ENCODE results near the gene SRPK1. TPM values are rescaled to one million over a fixed set of nuclear protein-coding genes. Genes with fewer than 3 reads are reported as not detected.

The SRPK1 gene
- total RNA-seq, 1 donor from 2014 or later: 31.2 TPM

DNA sequence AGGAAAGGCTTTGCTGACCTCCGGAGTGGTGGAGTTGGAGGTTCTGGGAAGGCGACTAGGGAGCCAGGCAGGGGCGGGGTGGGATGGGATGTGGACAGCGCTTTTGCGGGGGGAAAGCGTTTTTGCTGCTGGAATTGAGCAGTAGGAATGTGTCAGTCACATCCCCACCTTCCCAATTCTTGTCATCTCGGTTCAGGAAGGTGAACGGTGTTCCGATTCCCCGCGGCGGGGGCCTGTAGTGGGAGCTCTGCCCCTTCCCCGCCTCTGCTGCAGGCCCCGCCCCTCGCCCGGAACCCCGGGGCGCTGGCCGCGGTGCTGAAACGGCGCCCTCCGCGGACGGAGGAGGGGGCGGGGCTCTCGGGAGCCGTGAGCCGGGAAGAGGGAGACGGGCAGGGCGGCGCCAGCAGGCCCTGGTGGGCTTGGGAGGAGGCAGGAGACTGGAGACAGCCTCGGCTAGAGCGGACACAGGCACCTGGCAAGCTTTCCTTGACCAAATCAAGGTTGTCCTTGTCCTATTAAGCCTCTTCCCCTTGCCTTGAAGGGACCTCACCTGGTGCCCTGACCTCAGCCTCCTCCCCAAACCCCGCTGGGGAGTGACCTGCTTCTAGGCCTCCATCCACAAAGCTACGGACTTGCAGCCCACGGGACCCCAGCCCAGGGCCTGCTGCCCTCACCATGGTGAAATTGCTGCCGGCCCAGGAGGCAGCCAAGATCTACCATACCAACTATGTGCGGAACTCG lies 115.7 kb downstream of the SRPK1 start, which contains the start of gene LHFPL5:
TSS of gene LHFPL5 (plus strand) at position 357 of the 741 bp plus-strand sequence. CDS start at position 676, 319 bp downstream.
- no peak within 1 kb of the TSS for H3K27ac Mint-ChIP-seq (ENCODE audit: unreplicated experiment)
- peaks cover 5% of the 10 kb centered on the region for H3K4me1 Mint-ChIP-seq (ENCODE audit: low read depth)
- H3K9me3 Mint-ChIP-seq (ENCODE audit: low read depth): no peaks in the 10 kb centered on the region
- no peak for DNase-seq (ENCODE audit: low spot score)
- no peaks in the 10 kb centered on the region for H3K36me3 Mint-ChIP-seq (ENCODE audit: low read depth)
- H3K27me3 Mint-ChIP-seq (ENCODE audit: low read depth): peaks cover 11% of the 10 kb centered on the region
- TF ChIP-seq CTCF (IDR thresholded peaks at IDR 0.05): peak; percentile 15
- H3K4me3 Mint-ChIP-seq (ENCODE audit: unreplicated experiment): peak within 1 kb of the TSS; percentile 61

- Mint-ChIP-seq H3K27ac (ENCODE audit: unreplicated experiment) (no peak overlapping the region), H3K4me3 (ENCODE audit: unreplicated experiment) (no peak overlapping the region), H3K9me3 (ENCODE audit: low read depth) (no peaks in the 10 kb centered on the region), H3K36me3 (ENCODE audit: low read depth) (peaks cover 1% of the 10 kb centered on the region), H3K27me3 (ENCODE audit: low read depth) (peaks cover 16% of the 10 kb centered on the region), H3K4me1 (ENCODE audit: low read depth) (peaks cover 5% of the 10 kb centered on the region)
- DNase-seq (ENCODE audit: low spot score): no peak
- no peak for TF ChIP-seq CTCF (IDR thresholded peaks at IDR 0.05)
Measured at GRCh38 chr6:35801148-35801547, 119.8 kb downstream of the SRPK1 start.

DNA sequence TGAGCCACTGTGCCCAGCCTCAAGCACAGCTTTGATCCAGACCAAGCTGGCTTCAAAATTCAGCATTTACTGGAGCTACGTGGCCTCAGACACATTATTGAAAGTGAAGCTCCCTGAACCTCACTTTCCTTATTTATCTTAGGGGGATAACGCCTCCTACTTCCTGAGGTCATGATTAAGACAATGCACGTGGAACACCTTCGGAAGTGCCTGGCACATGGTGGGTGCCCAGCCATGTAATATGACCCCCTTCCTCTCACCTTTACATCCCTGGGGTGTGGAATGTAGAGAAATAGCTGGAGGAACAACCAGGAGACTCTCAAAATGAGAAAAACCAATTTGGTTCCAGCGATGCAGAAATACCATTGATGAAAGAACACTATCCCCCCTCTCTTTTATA lies 122.2 kb downstream of the SRPK1 start:
- DNase-seq (ENCODE audit: low spot score): no peak
- TF ChIP-seq CTCF (IDR thresholded peaks at IDR 0.05): no peak
- Mint-ChIP-seq H3K9me3 (ENCODE audit: low read depth) (no peaks in the 10 kb centered on the region), H3K27ac (ENCODE audit: unreplicated experiment) (no peak overlapping the region), H3K27me3 (ENCODE audit: low read depth) (peaks cover 22% of the 10 kb centered on the region), H3K4me1 (ENCODE audit: low read depth) (no peaks in the 10 kb centered on the region), H3K4me3 (ENCODE audit: unreplicated experiment) (no peak overlapping the region), H3K36me3 (ENCODE audit: low read depth) (peaks cover 2% of the 10 kb centered on the region)

DNA sequence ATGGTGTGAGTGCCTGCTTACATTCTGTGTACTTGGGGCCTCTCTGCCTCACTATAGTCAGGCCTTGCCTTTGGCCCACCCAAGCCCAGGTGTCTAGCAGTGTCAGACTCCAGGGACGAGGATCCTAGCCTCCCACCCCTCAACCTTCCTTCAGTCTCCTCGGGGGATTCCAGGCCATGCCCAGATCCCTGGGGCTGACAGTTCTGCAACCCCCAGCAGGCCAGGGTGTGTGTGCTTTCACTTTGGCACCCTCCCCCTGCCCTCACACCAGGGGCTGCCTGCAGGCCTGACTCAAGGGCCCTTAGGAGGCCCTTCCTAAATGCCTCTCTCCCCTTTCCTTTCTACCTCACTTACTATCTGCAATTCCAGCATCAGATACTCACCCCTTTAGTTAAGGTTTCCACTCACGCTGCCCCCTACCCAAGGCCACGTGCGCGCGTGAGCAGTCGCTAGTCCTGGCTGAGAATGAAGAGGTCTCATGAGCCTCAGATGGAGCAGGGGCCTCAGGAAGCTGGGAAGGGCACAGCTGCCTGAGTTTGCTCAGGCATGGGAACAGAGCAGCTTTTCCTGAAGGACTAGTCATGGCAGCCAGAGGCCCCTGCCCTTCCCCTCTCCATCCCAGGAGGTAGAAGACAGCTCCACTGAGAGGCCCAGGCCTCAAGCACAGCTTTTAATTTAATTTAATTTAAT lies 122.9 kb downstream of the SRPK1 start:
- Mint-ChIP-seq H3K36me3 (ENCODE audit: low read depth) (peaks cover 2% of the 10 kb centered on the region), H3K27ac (ENCODE audit: unreplicated experiment) (no peak overlapping the region), H3K4me1 (ENCODE audit: low read depth) (no peaks in the 10 kb centered on the region), H3K9me3 (ENCODE audit: low read depth) (no peaks in the 10 kb centered on the region), H3K4me3 (ENCODE audit: unreplicated experiment) (no peak overlapping the region), H3K27me3 (ENCODE audit: low read depth) (peaks cover 26% of the 10 kb centered on the region)
- TF ChIP-seq CTCF (IDR thresholded peaks at IDR 0.05): no peak
- DNase-seq (ENCODE audit: low spot score): no peak

- Mint-ChIP-seq H3K4me1 (ENCODE audit: low read depth) (no peaks in the 10 kb centered on the region), H3K36me3 (ENCODE audit: low read depth) (peaks cover 2% of the 10 kb centered on the region), H3K27me3 (ENCODE audit: low read depth) (peaks cover 26% of the 10 kb centered on the region), H3K9me3 (ENCODE audit: low read depth) (no peaks in the 10 kb centered on the region), H3K4me3 (ENCODE audit: unreplicated experiment) (no peak overlapping the region), H3K27ac (ENCODE audit: unreplicated experiment) (no peak overlapping the region)
- no peak for DNase-seq (ENCODE audit: low spot score)
- no peak for TF ChIP-seq CTCF (IDR thresholded peaks at IDR 0.05)
Measured at GRCh38 chr6:35796236-35796635, 124.7 kb downstream of the SRPK1 start.
